NCI-H510A treated with DMSO at 0.1 percent for 48 hours (cell line): ENCODE data around the gene NRBP1.
"Not testable (repeated sequence)": the region's sequence is repeated elsewhere in the genome, so short reads cannot be mapped to it uniquely, and the experiment has no call there.

Experiments used
- DNase-seq: peaks from one replicate; lab custom pipeline; 2025; lab: John Stamatoyannopoulos, UW

Gene NRBP1

GRCh38 chr2:27421660-27422250 is 6.7 kb upstream of the NRBP1 start:
- no peak for DNase-seq

- no peak for DNase-seq
These were observed 5.5 kb upstream of the NRBP1 start for GRCh38 chr2:27422958-27423357.

GRCh38 chr2:27425039-27425438 is 3.4 kb upstream of the NRBP1 start:
- not testable (repeated sequence) for DNase-seq

GRCh38 chr2:27427863-27428212 is 593 bp upstream of the NRBP1 start:
- DNase-seq, result no peak

GRCh38 chr2:27428978-27429541 is 629 bp downstream of the NRBP1 start:
- DNase-seq, result peak; percentile 76

GRCh38 chr2:27431395-27431794 is 3.0 kb downstream of the NRBP1 start:
- DNase-seq, result no peak

- no peak for DNase-seq
These were observed 7.2 kb downstream of the NRBP1 start for GRCh38 chr2:27435628-27436027.

GRCh38 chr2:27441226-27441926 is 12.9 kb downstream of the NRBP1 start:
- no peak for DNase-seq

- peak; percentile 72 for DNase-seq
These were observed 13.8 kb downstream of the NRBP1 start, which contains the start of gene KRTCAP3 for GRCh38 chr2:27441958-27442919. Gene KRTCAP3 (plus strand): TSS chr2:27442381. CDS start chr2:27442413, 32 bp downstream.

GRCh38 chr2:27442920-27443282 is 14.5 kb downstream of the NRBP1 start:
- DNase-seq, result no peak

GRCh38 chr2:27445155-27445554 is 16.7 kb downstream of the NRBP1 start:
- DNase-seq, result no peak

GRCh38 chr2:27445615-27446014 is 17.2 kb downstream of the NRBP1 start:
- DNase-seq, result no peak

- DNase-seq, result no peak
These were observed 17.6 kb downstream of the NRBP1 start for GRCh38 chr2:27446057-27446456.

- no peak for DNase-seq
These were observed 19.9 kb downstream of the NRBP1 start for GRCh38 chr2:27448381-27448780.

- DNase-seq, result no peak
These were observed 22.7 kb downstream of the NRBP1 start for GRCh38 chr2:27451095-27451494.

- no peak for DNase-seq
These were observed 25.5 kb downstream of the NRBP1 start for GRCh38 chr2:27453968-27454367.

- no peak for DNase-seq
These were observed 32.7 kb downstream of the NRBP1 start for GRCh38 chr2:27461118-27461517.

GRCh38 chr2:27464443-27464842 is 36.0 kb downstream of the NRBP1 start:
- DNase-seq, result no peak

GRCh38 chr2:27471961-27472360 is 43.5 kb downstream of the NRBP1 start:
- no peak for DNase-seq

- no peak for DNase-seq
These were observed 57.1 kb downstream of the NRBP1 start for GRCh38 chr2:27485496-27485895.

- DNase-seq, result peak; percentile 69
These were observed 60.7 kb downstream of the NRBP1 start for GRCh38 chr2:27489118-27489497.
